Retinal pigment epithelial cell (primary cell): ENCODE results near the gene CUEDC1.

Experiments used
- DNase-seq: peaks from one replicate; pipeline ENCODE4 v3.0.0-alpha.2; 2010; ENCODE audit warnings: low read depth
- H3K4me3 ChIP-seq: 2 replicates; pipeline ENCODE4 v1.5.1; 2011; ENCODE audit warnings: mild to moderate bottlenecking, low read length, control low read depth, moderate library complexity
- TF ChIP-seq, protein P1 (sequence below): conservative IDR thresholded peaks from 2 replicates; pipeline ENCODE4 v1.5.1; 2011; ENCODE audit warnings: low read depth, low read length, control low read depth, inconsistent platforms

Gene CUEDC1

DNA sequence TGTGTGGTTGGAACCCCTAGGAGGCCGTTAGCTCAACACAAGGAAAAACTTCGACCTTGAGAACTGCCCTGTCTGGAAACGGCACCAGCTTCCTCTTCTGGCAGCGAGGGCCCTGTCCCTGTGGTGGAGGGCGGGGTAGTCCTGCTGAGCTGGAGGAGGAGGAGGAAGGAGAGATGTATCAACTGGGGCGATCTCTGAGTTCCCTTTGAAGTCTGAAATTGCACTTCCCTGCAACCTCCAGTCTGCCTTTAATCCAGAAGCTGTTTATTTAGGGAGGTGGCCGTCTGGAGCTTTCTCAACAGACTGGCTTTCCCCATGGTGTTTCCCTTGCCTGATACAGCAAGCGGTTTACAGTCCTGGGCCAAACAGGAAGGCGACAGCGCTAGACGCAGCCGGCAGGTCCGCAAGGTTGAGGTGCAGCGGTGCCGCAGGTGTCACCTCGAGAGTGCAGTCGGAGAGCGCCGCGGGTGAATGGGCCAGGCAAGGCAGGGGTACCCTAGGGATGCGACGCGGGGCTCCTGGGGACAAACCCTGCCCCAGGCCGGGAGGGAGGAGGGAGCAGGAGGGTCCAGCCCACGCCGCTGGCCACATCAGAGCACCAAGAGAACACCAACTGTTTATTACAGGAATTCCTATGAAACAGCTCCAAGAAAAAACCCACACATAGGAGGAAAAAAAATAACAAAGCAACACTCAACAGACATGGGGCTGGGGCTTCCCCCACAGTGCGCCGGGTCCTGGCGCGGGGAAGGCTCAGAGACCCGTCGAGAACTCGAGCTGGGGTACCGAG, 94.0 kb downstream of the CUEDC1 start:
- TF ChIP-seq, protein P1, sequence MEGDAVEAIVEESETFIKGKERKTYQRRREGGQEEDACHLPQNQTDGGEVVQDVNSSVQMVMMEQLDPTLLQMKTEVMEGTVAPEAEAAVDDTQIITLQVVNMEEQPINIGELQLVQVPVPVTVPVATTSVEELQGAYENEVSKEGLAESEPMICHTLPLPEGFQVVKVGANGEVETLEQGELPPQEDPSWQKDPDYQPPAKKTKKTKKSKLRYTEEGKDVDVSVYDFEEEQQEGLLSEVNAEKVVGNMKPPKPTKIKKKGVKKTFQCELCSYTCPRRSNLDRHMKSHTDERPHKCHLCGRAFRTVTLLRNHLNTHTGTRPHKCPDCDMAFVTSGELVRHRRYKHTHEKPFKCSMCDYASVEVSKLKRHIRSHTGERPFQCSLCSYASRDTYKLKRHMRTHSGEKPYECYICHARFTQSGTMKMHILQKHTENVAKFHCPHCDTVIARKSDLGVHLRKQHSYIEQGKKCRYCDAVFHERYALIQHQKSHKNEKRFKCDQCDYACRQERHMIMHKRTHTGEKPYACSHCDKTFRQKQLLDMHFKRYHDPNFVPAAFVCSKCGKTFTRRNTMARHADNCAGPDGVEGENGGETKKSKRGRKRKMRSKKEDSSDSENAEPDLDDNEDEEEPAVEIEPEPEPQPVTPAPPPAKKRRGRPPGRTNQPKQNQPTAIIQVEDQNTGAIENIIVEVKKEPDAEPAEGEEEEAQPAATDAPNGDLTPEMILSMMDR, result no peak
- no peak for DNase-seq
- peak overlapping the region; percentile 33 for H3K4me3 ChIP-seq

DNA sequence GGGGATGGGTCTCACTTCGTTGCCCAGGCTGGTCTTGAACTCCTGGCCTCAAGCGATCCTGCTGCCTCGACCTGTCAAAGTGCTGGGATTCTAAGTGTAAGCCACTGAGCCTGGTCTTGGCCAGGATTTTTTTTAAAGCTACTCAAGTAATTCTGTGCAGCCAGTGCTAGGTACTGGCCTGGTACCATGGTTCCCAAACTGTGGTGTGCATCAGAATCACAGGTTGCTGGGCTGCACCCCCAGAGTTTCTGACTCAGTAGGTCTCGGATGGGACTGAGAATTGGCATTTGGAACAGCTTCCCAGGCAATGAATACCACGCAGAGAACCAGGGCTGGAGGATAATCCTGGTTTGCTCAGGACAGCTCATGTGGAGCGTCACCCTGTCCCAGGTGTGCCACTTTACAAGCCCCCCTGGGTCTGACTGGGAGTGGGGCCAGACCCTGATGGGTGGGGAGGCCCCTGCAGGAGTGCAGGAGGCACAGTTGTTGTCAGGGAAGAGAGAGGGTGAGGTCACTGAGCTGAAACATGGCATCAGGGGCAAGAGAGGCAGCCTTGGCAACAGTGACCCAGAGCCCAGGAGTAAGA, 94.7 kb downstream of the CUEDC1 start:
- H3K4me3 ChIP-seq, result no peak overlapping the region
- no peak for DNase-seq
- TF ChIP-seq, protein P1, result no peak

DNA sequence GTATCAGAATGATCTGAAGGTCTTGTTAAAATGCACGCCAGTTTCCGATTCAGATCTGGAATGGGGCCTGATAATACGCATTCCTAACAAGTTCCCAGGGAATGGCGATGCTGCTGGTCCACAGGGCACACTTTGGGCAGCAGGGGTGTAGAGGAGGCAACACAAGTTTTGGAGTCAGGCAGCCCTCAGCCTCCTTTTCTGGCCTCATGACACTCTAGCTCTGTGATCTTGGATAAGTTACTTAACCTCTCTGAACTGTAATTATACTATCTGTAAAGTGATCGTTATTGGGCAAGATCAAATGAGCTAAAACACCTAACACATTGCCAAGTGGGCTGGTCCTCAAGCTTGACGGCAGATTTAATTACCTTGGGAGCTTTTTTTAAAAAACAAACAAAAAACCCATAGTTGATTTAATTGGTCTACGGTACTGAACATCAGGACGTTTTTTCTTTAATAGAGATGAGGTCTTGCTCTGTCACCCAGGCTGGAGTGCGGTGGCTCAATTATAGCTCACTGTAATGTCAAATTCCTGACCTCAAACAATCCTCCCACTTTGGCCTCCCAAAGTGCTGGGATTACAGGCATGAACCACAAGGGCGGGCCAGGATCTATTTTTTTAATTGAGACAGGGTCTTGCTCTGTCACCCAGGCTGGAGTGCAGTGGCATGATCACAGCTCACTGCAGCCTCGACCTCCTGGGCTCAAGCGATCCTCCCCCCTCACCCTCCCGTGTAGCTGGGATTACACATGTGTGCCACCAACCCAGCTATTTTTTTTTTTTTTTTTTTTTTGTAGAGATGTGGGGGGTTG, 95.4 kb downstream of the CUEDC1 start:
- DNase-seq, result no peak

DNA sequence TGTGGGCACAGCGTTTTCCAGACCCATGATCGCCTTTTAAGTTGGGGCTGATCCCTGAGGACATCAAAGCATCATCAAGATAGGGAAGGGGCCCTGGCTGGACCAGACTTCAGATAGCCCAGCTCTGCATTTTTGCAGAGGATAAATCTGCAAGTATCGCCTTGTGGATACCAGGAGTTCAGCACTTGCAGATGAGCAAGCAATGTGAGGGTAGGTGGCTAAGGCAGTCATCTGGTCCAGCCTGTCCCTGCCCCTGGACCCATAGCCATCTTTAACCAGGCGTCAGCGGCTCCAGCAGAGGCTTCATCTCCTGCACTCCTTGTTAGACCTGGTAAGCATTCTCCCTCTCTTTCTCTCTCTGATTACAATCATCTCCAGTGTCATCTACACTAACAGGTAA, 96.4 kb downstream of the CUEDC1 start:
- H3K4me3 ChIP-seq, result no peak overlapping the region
- TF ChIP-seq, protein P1, result no peak
- DNase-seq, result no peak

More for the DNA sequence above, 95.4 kb downstream of the CUEDC1 start:
- TF ChIP-seq, protein P1, result no peak
- H3K4me3 ChIP-seq, result no peak overlapping the region

DNA sequence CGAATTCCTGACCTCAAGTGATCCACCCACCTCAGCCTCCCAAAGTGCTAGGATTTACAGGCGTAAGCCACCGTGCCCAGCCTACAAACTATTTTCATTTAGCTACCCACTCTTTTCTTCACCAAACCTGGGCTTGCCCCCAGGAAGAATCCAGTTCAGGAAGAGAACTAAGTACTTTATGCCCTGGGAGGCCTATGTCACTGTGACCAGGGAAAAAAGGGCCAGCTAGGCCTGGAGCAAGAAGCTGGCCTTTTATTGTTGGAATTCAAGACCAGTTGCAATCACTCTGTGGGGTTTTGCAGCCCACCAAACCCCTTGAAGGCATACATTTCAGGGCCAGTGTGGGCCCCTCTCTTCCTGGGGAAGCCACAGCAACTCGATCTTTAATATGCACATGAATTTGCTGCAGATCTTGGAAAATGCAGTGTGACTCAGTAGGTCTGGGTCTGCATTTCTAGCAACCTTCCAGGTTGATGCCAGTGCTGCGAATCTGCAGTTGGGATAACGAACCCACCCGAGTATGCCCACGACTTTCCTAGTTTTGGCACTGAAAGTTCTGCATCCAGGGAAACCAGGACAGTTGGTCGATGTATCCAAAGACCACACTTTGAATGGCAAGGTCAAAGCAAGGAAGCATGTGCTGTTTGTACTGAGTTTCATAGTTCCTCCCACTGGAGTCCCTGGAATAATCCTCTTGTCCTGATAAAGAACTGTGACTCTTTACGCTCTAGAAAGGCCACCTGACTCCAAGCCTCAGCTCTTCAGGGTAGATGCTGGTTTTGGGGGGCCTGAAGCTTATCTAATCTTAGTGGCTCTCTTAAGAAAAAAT, 98.2 kb downstream of the CUEDC1 start:
- no peak overlapping the region for H3K4me3 ChIP-seq
- TF ChIP-seq, protein P1, result no peak
- DNase-seq, result no peak

DNA sequence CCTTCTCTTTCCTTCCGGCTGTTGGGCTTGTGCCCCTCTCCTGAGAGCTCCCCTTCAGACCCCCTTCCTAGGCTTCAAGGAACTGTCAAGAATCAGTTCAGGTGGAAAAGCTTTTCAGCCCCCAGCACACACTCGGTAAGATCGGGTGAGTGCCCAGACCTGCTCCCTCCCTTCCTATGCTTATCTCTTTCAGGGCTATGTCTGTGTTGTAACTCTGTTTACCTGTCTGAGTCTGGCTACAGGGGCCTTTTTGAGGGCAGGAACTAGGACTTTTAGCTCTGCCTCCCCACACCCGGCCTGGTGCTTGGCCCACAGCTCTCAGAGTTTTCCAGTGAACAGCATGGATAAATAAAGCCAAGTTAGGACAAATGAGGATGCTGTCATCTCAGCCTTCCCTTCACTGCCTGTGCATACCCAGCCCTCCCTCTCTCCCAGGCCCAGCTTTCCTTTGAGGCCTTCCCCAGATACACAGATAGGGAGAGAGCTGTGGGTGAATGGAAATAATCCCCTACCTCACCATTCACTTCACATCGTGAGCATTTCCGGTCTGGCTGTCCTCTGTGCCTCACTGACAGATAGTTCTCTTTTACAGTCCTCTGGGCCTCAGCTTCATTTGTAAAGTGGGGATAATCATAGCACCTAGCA, 99.7 kb downstream of the CUEDC1 start:
- no peak for DNase-seq
- no peak overlapping the region for H3K4me3 ChIP-seq
- TF ChIP-seq, protein P1, result no peak
